DMS53 treated with DMSO at 0.1 percent for 48 hours (cell line): ENCODE data around the gene ATAD5.
"Not testable (repeated sequence)": the region's sequence is repeated elsewhere in the genome, so short reads cannot be mapped to it uniquely, and the experiment has no call there.

ENCODE experiments used
- DNase-seq: peaks from one replicate; lab custom pipeline; 2025; ENCODE audit not compliant: unreplicated experiment; lab: John Stamatoyannopoulos, UW

The ATAD5 gene, protein sequence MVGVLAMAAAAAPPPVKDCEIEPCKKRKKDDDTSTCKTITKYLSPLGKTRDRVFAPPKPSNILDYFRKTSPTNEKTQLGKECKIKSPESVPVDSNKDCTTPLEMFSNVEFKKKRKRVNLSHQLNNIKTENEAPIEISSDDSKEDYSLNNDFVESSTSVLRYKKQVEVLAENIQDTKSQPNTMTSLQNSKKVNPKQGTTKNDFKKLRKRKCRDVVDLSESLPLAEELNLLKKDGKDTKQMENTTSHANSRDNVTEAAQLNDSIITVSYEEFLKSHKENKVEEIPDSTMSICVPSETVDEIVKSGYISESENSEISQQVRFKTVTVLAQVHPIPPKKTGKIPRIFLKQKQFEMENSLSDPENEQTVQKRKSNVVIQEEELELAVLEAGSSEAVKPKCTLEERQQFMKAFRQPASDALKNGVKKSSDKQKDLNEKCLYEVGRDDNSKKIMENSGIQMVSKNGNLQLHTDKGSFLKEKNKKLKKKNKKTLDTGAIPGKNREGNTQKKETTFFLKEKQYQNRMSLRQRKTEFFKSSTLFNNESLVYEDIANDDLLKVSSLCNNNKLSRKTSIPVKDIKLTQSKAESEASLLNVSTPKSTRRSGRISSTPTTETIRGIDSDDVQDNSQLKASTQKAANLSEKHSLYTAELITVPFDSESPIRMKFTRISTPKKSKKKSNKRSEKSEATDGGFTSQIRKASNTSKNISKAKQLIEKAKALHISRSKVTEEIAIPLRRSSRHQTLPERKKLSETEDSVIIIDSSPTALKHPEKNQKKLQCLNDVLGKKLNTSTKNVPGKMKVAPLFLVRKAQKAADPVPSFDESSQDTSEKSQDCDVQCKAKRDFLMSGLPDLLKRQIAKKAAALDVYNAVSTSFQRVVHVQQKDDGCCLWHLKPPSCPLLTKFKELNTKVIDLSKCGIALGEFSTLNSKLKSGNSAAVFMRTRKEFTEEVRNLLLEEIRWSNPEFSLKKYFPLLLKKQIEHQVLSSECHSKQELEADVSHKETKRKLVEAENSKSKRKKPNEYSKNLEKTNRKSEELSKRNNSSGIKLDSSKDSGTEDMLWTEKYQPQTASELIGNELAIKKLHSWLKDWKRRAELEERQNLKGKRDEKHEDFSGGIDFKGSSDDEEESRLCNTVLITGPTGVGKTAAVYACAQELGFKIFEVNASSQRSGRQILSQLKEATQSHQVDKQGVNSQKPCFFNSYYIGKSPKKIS (N-terminal part only)

DNA sequence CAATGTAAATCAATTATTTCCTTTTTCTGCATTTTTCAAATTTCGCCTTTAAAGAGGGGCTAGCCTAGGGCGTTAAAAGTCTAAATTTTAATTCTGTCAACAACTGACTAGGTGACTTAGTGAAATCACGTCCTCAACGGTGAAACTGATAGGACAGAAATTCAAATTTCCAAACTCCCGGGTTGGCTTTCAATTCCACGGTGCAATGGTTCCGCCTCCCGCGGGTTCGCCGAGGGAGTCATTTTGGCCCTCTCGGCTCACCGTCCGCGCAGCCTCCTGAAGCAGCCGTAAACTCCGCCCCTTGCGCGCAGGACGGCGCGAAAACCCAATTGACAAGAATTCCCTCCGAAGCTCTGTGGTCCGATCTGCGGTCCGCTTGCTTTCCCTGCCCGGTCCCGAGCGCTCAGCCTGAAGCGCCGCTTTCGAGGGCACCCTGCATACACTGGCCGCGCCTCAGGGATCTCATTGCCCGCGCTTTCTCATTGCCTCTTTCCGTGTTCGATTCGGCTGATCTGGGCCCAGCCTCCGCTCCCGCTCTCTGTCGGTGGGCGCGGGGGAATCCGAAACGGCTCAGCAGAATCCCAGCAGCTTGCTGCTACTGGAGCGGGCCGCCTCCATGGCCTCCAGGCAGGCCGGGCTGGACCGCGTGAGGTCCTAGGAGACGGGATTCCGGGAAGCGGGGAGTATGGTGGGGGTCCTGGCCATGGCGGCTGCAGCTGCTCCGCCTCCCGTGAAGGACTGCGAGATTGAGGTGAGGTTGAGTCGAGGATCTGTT, at the start of gene ATAD5:
TSS of gene ATAD5 (plus strand) at position 304 of the 775 bp plus-strand sequence. CDS start at position 686, 382 bp downstream.
- peak; percentile 78 for DNase-seq

DNA sequence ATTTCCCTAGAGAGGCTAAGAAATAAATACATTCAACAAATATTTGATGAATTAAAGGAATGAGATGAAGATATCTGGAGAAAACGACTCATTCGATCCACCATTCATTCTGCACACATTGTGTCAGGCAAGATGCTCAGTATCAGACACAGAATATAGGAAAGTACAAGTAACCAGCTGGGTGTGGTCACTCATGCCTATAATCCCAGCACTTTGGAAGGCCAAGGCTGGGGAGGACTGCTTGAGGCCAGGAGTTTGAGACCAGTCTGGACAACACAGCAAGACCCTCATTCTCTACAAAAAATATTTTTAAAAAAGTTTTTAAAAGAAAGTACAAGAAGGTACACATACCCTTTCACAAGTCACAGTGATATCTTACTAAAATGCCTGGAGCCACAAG, 49.6 kb upstream of the ATAD5 start:
- no peak for DNase-seq

DNA sequence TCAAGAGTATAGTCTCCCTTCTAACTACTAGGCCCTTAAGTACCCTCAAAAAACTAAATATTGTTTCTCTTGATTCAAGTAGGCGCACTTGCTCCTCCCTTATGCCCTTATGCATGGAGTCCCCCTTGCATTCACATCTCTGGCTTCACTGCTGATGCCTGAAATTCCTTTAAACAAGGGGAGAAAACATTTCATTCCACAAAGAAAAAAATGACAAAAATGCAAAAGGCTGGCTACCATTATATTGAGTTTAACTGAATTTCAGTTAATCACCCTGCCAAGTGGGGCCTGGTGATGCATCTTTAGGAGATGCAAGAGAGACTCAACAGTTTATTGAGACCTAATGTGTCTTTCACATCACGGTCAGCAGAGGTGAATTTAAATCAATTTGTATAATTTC, 42.8 kb upstream of the ATAD5 start:
- no peak for DNase-seq

DNA sequence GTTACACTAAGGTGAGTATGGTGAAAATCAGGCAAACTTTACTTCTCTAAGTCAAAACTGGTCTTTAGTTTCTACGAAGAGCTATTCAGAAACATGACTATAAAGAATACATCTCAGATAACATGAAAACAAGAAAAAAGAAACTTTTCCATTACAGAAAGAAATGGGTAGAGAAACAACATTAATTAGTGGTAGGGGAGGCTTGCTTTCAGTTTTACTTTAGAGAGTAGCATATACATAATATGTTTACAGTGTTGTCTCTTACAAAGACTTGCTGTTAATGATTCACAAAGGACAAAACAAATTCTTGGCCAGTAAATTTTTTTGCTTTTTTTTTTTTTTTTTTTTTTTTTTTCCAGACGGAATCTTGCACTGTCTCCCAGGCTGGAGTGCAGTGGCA, 41.5 kb upstream of the ATAD5 start:
- DNase-seq = no peak

DNA sequence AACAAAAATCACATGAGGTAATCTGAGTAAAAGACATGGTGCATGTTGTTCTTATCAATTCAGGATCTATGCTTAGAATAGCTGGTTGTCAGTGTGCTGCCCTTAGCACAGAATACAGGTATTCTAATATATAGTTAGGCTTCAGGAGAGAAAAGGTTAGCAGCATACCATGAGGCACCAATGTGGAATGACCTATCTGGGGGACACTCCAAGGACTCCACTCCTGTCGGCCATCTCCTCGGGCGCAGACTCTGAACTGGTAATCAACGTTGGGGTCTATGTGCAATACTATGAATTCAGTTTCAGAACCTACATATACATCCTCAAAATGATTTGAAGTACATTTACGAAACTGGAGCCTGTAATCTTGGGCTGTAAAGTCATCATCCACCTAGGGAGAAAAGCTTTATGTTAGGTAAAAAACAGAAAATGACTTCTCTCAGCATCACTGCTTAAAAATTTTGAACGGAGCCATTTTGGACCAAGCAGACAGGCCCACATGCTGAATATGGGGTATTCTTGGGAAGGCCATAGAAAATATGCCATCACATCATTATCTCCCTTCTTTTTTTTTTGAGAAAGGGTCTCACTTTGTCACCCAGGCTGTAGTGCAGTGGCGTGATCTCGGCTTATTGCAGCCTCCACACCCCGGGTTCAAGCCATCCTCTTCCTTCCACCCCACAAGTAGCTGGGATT, 38.3 kb upstream of the ATAD5 start:
- no peak for DNase-seq

DNA sequence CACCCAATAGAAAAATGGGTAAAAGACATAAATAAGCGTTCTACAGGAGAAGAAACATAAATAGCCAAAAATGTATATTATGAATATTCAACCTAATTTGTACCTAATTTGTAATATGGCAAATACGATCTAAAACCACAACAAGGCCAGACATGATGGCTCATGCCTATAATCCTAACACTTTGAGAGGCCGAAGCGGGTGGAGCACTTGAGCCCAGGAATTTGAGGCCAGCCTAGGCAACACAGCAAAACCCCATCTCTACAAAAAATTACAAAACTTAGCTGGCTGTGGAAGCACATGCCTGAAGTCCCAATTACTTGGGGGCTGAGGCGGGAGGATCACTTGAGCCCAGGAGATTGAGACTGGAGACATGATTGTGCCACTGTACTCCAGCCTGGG, 37.4 kb upstream of the ATAD5 start:
- no peak for DNase-seq

DNA sequence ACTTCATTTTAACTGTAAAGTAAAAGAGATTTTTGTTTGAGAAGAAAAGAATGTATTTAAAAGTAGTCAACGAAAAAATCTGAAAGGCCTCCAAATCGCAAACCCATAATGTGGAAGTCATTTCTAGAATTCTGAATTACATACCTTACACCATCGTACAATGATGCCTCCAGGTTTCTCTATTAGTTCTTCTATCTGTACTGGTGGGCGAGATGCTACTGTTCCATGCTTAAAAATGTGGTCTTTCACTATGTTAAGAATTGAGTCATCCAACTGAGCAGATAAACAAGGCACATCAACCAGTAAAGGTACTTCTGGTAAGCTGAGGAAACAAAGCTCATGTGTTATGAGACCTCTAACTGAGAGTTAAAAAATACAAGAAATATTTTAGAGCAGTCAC, 35.8 kb upstream of the ATAD5 start:
- no peak for DNase-seq

DNA sequence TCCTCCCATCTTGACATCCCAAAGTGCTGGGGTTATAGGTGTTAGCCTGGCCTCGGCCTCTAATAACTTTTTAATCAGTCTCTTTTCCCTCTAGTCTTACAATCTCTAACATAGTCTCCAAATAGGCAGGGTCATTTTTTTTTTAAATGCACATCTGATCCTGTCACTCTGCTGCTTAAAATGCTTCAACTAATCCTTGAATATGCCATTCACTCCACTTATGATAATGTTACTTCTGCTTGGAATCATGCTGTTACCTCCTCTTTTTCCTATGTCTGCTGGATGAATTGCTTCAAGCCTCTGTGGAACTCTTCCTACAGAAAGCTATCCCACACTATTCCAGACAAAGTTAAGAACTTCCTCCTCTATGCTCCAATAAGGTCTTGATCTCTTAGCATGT, 30.1 kb upstream of the ATAD5 start:
- DNase-seq = no peak

DNA sequence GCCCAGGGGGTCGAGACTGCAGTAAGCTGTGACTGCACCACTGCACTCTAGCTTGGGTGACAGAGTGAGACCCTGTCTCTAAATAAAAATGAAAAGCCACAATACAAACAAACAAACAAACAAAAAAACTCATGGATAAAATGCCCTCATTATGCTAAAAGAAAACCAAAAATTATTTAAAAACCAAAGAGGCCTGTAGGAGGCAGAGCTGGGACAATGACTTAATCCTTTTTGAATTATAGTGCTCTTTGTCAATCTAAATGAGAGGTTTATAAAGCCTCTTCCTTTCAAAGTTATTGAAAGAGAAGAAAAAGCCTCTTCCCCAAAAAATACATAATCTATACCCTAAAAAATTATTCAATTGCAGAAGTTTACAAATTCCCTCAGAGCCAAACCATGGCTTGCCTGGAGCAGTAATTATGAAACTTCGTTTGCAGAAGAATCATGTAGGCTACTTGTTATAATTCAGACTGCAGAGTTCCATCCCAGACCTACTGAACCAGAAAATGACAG, 25.8 kb upstream of the ATAD5 start:
- no peak for DNase-seq

DNA sequence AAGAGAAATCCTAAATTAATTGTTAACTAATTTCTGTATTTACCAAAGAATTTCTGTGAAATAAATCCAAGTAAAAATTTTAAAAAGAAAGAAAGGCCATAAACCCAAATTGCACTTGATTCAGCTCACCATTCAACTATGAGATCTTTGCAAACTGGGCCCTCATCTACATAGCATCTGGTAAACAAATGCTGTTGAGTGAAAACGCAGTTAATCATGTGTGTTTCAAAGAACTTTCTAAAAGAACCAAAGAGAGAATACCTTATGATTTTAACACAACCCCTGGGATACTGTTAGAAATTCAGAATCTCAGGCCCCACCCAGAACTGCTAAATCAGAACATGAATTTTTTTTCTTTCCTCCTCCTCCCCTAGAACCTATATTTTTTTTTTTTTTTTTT, 23.9 kb upstream of the ATAD5 start:
- DNase-seq = no peak

DNA sequence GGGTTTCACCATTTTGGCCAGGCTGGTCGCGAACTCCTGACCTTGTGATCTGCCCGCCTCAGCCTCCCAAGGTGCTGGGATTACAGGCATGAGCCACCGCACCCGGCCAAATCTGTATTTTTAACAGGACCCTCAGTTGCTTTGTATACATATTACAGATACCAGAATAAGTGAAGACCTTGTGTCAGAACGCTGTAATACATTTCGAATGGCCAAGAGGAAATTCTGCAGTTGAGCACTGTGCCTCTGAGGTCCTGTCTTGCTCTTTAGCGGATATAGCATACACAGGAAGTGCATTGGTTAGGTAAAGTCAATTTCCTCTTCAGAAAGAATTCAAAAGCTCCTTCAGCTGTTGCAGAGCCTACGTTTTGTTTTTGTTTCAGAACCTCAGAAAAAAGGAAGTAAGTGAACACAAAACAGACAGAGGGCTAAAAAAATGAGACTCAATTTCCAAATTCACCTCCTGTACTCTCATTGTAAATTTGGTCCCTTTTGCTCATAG, 22.9 kb upstream of the ATAD5 start:
- DNase-seq = no peak

DNA sequence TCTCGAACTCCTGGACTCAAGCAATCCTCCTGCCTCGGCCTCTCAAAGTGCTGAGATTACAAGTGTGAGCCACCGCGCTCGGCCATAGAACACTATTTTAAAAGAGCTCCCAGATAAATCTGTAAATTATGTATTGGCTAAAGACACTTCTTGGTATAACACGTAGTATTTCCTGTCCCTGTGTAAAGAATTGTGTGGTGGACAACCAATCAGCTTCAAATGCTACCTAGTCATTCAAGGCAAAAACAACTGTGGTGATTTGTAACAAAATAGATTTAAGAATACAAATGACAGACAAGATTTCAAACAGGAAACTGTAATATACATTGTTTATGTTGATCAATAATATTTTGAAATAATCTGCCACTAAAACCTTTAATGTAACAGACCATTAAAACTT, 21.9 kb upstream of the ATAD5 start:
- DNase-seq = no peak

DNA sequence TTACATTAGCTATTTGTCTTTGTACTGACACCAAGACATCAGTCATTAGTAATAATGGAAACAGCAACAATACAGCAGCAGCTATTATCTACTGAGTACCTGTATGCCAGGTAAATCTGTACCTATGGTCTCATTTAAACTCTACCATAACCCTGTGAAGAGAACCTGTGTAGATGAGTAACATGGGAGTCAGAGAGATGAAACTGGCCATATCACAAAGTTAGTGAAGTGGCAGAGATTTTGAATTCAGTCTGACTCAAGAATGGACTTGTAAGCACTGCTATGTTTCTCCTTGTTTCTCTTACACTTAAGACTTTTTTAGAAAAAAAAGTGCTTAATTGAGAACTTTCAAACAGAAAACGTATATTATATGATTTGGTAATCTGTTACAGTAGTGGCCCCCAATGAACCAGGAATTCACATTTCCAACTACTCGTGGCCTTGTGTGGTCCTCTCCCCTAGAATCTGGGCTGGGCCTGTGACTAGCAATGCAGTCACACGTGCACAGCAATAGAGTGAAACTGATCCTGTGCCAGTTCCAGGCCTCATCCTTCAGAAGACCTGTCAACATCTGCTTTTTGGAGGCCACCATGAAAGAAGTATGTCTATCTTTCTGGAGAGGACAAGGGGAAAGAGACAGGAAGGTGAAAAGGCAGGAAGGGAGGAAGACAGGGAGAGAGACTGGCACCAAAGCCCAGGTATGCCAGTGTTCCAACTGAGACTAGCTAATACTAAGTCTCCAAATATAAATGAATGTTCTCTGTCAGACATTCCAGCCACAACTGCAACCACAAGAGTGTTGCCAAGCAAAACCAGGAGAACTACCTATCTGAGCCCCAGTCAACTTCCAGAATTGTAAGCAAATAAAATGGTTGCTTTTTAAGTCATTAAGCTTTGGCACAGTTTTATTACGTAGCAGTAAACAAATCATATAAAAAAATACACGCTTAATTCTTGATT, 19.3 kb upstream of the ATAD5 start:
- DNase-seq = no peak

DNA sequence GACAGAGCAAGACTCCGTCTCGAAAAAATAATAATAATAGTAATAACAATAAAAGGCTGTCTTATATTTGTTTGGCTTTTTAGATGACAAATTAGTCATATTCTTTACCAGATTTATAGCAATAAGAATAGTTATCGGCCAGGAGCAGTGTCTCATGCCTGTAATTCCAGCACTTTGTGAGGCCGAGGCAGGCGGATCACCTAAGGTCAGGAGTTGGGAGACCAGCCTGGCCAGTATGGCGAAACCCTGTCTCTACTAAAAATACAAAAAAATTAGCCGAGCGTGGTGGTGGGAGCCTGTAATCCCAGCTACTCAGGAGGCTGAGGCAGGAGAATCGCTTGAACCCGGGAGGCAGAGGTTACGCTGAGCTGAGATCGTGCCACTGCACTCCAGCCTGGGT, 17.5 kb upstream of the ATAD5 start:
- DNase-seq = not testable (repeated sequence)

DNA sequence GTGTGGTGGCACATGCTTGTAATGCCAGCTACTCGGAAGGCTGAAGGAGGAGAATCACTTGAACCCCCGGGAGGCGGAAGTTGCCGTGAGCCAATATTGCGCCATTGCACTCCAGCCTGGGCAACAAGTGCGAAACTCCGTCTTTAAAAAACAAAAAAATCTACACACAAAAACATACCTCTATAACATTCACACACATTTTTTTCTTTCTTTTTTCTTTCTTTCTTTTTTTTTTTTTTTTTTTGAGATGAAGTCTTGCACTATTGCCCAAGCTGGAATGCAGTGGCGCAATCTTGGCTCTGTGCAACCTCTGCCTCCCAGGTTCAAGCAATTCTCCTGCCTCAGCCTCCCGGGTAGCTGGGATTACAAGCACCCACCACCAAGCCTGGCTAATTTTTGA, 16.9 kb upstream of the ATAD5 start:
- not testable (repeated sequence) for DNase-seq

DNA sequence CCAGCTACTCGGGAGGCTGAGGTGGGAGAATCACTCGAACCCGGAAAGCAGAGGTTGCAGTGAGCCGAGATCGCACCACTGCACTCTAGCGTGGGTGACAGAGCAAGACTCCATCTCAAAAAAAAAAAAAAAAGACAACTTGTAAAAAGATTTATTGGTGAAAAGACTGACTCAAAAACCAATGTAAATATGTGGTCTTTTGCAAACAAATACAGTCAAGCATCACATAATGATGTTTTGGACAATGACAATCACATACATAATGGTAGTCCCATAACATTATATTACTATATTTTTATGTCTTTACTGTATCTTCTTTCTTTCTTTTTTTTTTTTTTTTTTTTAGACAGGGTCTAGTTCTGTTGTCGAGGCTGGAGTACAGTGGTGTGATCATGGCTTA, 15.6 kb upstream of the ATAD5 start:
- DNase-seq = no peak

DNA sequence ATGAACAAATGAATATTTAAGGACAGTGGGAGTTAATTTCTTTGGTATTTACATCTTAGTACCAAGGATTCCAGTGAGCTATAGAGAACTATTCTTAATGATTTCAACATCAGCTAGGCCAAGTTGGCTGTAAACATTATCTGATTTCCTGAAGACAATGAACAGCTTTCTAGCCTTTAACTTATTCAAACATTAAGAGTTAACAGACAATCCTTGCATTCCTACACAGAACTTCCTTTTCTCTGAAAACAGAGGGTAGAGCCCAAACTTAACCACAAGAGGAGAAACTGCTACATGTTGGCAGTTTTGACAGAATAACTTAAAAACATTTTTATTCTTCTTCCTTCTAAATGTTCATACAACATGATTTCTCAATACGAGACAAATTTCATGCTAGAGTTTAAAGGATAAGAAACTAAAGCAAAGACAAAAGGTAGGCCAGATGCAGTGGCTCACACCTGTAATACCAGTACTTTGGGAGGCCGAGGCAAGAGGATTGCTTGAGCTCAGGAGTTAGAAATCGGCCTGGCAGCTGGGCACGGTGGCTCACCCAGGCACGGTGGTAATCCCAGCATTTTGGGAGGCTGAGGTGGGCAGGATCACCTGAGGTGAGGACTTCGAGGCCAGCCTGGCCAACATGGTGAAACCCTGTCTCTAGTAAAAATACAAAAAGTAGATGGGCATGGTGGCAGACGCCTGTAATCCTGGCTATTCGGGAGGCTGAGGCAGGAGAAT, 11.6 kb upstream of the ATAD5 start:
- no peak for DNase-seq
